MCF 10A (cell line): ENCODE results near the gene SLC35A3. TPM values are rescaled to one million over a fixed set of nuclear protein-coding genes. Genes with fewer than 3 reads are reported as not detected.

Experiments
- BruUV-seq: library from RNA; stranded (reverse); fragments of 400-500 nt; replicated peaks from 2 replicates; lab custom pipeline; 2021; lab: Mats Ljungman, UMichigan
- CTCF ChIA-PET: fragments of 300-600 bp; sonication (Branson Sonifier 250); formaldehyde crosslinking; extraction: SDS; loops from one replicate; lab custom pipeline; 2021; ENCODE audit warnings: antibody characterized with exemption, inconsistent platforms; lab: Yijun Ruan, JAX
- POLR2A ChIA-PET: fragments of 300-600, 350-650 bp; sonication (Branson Sonifier 250); formaldehyde crosslinking; extraction: SDS; loops from one replicate; lab custom pipeline; 2020; ENCODE audit warnings: antibody characterized with exemption, inconsistent platforms; lab: Yijun Ruan, JAX
- DNase-seq: peaks from one replicate; pipeline ENCODE4 v3.0.0-alpha.2; 2018; ENCODE audit not compliant: unreplicated experiment
- H3K27ac Mint-ChIP-seq: one replicate; pipeline ENCODE4 v1.8.0; 2022; ENCODE audit warnings: mild to moderate bottlenecking, low read depth, mixed read lengths; ENCODE audit not compliant: unreplicated experiment
- H3K27me3 Mint-ChIP-seq: one replicate; pipeline ENCODE4 v1.8.0; 2022; ENCODE audit warnings: mixed read lengths; ENCODE audit not compliant: insufficient read depth, unreplicated experiment
- H3K36me3 Mint-ChIP-seq: one replicate; pipeline ENCODE4 v1.8.0; 2022; ENCODE audit warnings: mild to moderate bottlenecking, moderate library complexity, mixed read lengths; ENCODE audit not compliant: insufficient read depth, unreplicated experiment
- H3K4me1 Mint-ChIP-seq: one replicate; pipeline ENCODE4 v1.8.0; 2022; ENCODE audit warnings: mixed read lengths; ENCODE audit not compliant: insufficient read depth, unreplicated experiment
- H3K4me3 Mint-ChIP-seq: one replicate; pipeline ENCODE4 v1.8.0; 2022; ENCODE audit warnings: mild to moderate bottlenecking, moderate library complexity, mixed read lengths; ENCODE audit not compliant: unreplicated experiment
- H3K9me3 Mint-ChIP-seq: one replicate; pipeline ENCODE4 v1.8.0; 2022; ENCODE audit warnings: mixed read lengths; ENCODE audit not compliant: unreplicated experiment
- CTCF ChIP-seq: fragments of 200-600 bp; IDR thresholded peaks from one replicate; pipeline ENCODE4 v1.8.0; 2022; ENCODE audit warnings: antibody characterized with exemption, mild to moderate bottlenecking; ENCODE audit not compliant: unreplicated experiment
- intact Hi-C: fragments of 100-400 bp; cut with micrococcal nuclease; formaldehyde crosslinking; loops from 2 replicates; pipeline ENCODE4 v1.14.1; 2022
- total RNA-seq: library from RNA; stranded (reverse); gene quantifications from 2 replicates; pipeline ENCODE4 v1.2.3, GENCODE V29; 2022

The SLC35A3 gene
- total RNA-seq, 1 experiment from 2014 or later = 15.1 TPM

- Mint-ChIP-seq H3K9me3 (no peaks in the 10 kb centered on the region), H3K27ac (no peak overlapping the region), H3K27me3 (no peaks in the 10 kb centered on the region), H3K36me3 (peaks cover 68% of the 10 kb centered on the region), H3K4me1 (no peaks in the 10 kb centered on the region), H3K4me3 (no peak overlapping the region)
- no peak for DNase-seq
- no peak for TF ChIP-seq CTCF
- POLR2A ChIA-PET = interaction anchor here (0.9 kb wide), 1 partner anchor 37 kb away, joined by 3 read pairs; no protein-coding TSS in a partner anchor
- CTCF ChIA-PET = interaction anchor here (0.6 kb wide), 1 partner anchor 175 kb away, joined by 3 read pairs; no protein-coding TSS in a partner anchor
- intact Hi-C loops = no loop called here
- BruUV-seq = no TSS peak
These were observed 106.9 kb downstream of the SLC35A3 start for GRCh38 chr1:100076744-100077143.

- H3K4me1 Mint-ChIP-seq = no peaks in the 10 kb centered on the region
- DNase-seq = no peak
- POLR2A ChIA-PET = no interaction called here
- H3K36me3 Mint-ChIP-seq = peaks cover 69% of the 10 kb centered on the region
- CTCF ChIA-PET = no interaction called here
- H3K27ac Mint-ChIP-seq = no peak overlapping the region
- intact Hi-C loops = no loop called here
- no peak for TF ChIP-seq CTCF
- BruUV-seq = no TSS peak
- H3K9me3 Mint-ChIP-seq = no peaks in the 10 kb centered on the region
- no peaks in the 10 kb centered on the region for H3K27me3 Mint-ChIP-seq
- H3K4me3 Mint-ChIP-seq = no peak overlapping the region
These were observed 107.7 kb downstream of the SLC35A3 start for GRCh38 chr1:100077531-100077930.

- no peak for DNase-seq
- Mint-ChIP-seq H3K4me3 (no peak overlapping the region), H3K9me3 (no peaks in the 10 kb centered on the region), H3K27ac (no peak overlapping the region), H3K36me3 (peaks cover 60% of the 10 kb centered on the region), H3K4me1 (no peaks in the 10 kb centered on the region), H3K27me3 (no peaks in the 10 kb centered on the region)
- ChIA-PET CTCF (interaction anchor here (0.8 to 1.0 kb wide), 2 partner anchors 352 to 376 kb away, joined by 3 read pairs; no protein-coding TSS in a partner anchor), POLR2A (no interaction called here)
- no TSS peak for BruUV-seq
- intact Hi-C loops = no loop called here
- TF ChIP-seq CTCF = no peak
These were observed 110.5 kb downstream of the SLC35A3 start for GRCh38 chr1:100080331-100080730.

Other genes starting within 250 kb of the SLC35A3 start
- gene FRRS1, start 203.4 kb upstream of the SLC35A3 start, total RNA-seq = 7.2 and 7.4 TPM in 2 replicates
- gene AGL, start 119.6 kb upstream of the SLC35A3 start, total RNA-seq = 8.9 and 9.1 TPM in 2 replicates
- gene SASS6, start 162.9 kb downstream of the SLC35A3 start, total RNA-seq = 6.6 and 7.5 TPM in 2 replicates
- 24.2 and 25.5 TPM in 2 replicates for gene TRMT13, start 163.2 kb downstream of the SLC35A3 start, total RNA-seq
- 0.65 and 0.74 TPM in 2 replicates for gene LRRC39, start 208.3 kb downstream of the SLC35A3 start, total RNA-seq